Measurements from ENCODE around the gene ITPRID2.

Gene ITPRID2

GRCh38 chr2:181853696-181854095 lies 37.8 kb upstream of the ITPRID2 start:
- Histone ChIP-seq H3K36me3 (ENCODE audit: control insufficient read depth, insufficient read depth, low read length) (no peaks in the 10 kb centered on the region), H3K27ac (no peak overlapping the region), H3K4me2 (ENCODE audit: low read length) (no peak overlapping the region), H3K4me3 (ENCODE audit: low read depth, low read length) (no peak overlapping the region), H3K4me1 (no peaks in the 10 kb centered on the region), H3K79me2 (no peaks in the 10 kb centered on the region), H2AFZ (no peak overlapping the region), H3K9me3 (ENCODE audit: control insufficient read depth, low read length) (no peaks in the 10 kb centered on the region), H3K9ac (no peak overlapping the region), H3K27me3 (ENCODE audit: control insufficient read depth, insufficient read depth, low read length) (no peaks in the 10 kb centered on the region)
- TF ChIP-seq CTCF (IDR thresholded peaks at IDR 0.05): no peak

- Histone ChIP-seq H3K4me3 (ENCODE audit: low read depth, low read length) (no peak overlapping the region), H3K79me2 (no peaks in the 10 kb centered on the region), H3K27ac (no peak overlapping the region), H3K9ac (no peak overlapping the region), H2AFZ (no peak overlapping the region), H3K4me1 (no peaks in the 10 kb centered on the region), H3K36me3 (ENCODE audit: control insufficient read depth, insufficient read depth, low read length) (no peaks in the 10 kb centered on the region), H3K4me2 (ENCODE audit: low read length) (no peak overlapping the region), H3K27me3 (ENCODE audit: control insufficient read depth, insufficient read depth, low read length) (no peaks in the 10 kb centered on the region), H3K9me3 (ENCODE audit: control insufficient read depth, low read length) (no peaks in the 10 kb centered on the region)
- no peak for TF ChIP-seq CTCF (IDR thresholded peaks at IDR 0.05)
Measured at GRCh38 chr2:181857483-181857882, 34.0 kb upstream of the ITPRID2 start.

GRCh38 chr2:181858600-181858999 lies 32.9 kb upstream of the ITPRID2 start:
- no peak overlapping the region for H3K4me3 ChIP-seq (ENCODE audit: low read depth, low read length)
- H3K4me1 ChIP-seq: no peaks in the 10 kb centered on the region
- H3K27ac ChIP-seq: no peak overlapping the region
- no peak overlapping the region for H2AFZ ChIP-seq
- H3K9me3 ChIP-seq (ENCODE audit: control insufficient read depth, low read length): no peaks in the 10 kb centered on the region
- no peaks in the 10 kb centered on the region for H3K36me3 ChIP-seq (ENCODE audit: control insufficient read depth, insufficient read depth, low read length)
- H3K27me3 ChIP-seq (ENCODE audit: control insufficient read depth, insufficient read depth, low read length): no peaks in the 10 kb centered on the region
- H3K4me2 ChIP-seq (ENCODE audit: low read length): no peak overlapping the region
- TF ChIP-seq CTCF (IDR thresholded peaks at IDR 0.05): no peak
- no peaks in the 10 kb centered on the region for H3K79me2 ChIP-seq
- H3K9ac ChIP-seq: no peak overlapping the region

DNA sequence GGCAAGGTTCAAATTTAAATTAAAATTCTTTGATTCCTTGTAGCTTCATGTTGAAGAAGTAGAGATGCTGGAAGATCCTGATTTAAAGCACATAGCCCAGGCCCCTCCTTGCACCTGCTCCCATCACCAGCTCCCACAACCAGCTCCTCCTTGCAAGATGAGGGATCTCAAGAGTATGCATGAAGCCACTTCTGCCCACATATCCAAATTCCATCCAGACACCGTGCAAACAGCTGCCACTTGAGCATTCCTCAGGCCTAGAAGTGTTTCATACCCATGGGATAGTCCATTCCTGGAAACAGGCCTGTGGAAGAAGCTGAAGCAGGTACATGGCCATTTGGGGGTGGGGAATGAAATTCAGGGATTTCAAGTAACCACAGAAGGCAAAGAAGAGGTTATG lies 32.4 kb upstream of the ITPRID2 start:
- H3K4me3 ChIP-seq (ENCODE audit: low read depth, low read length): no peak overlapping the region
- H3K27me3 ChIP-seq (ENCODE audit: control insufficient read depth, insufficient read depth, low read length): no peaks in the 10 kb centered on the region
- no peak overlapping the region for H3K9ac ChIP-seq
- no peak overlapping the region for H3K4me2 ChIP-seq (ENCODE audit: low read length)
- H3K36me3 ChIP-seq (ENCODE audit: control insufficient read depth, insufficient read depth, low read length): no peaks in the 10 kb centered on the region
- H2AFZ ChIP-seq: no peak overlapping the region
- H3K9me3 ChIP-seq (ENCODE audit: control insufficient read depth, low read length): no peaks in the 10 kb centered on the region
- no peak for TF ChIP-seq CTCF (IDR thresholded peaks at IDR 0.05)
- H3K4me1 ChIP-seq: no peaks in the 10 kb centered on the region
- H3K79me2 ChIP-seq: no peaks in the 10 kb centered on the region
- no peak overlapping the region for H3K27ac ChIP-seq

GRCh38 chr2:181859803-181860202 lies 31.7 kb upstream of the ITPRID2 start:
- Histone ChIP-seq H3K27me3 (ENCODE audit: control insufficient read depth, insufficient read depth, low read length) (no peaks in the 10 kb centered on the region), H3K4me3 (ENCODE audit: low read depth, low read length) (no peak overlapping the region), H3K9ac (no peak overlapping the region), H3K27ac (no peak overlapping the region), H3K36me3 (ENCODE audit: control insufficient read depth, insufficient read depth, low read length) (no peaks in the 10 kb centered on the region), H3K79me2 (no peaks in the 10 kb centered on the region), H3K9me3 (ENCODE audit: control insufficient read depth, low read length) (no peaks in the 10 kb centered on the region), H3K4me2 (ENCODE audit: low read length) (no peak overlapping the region), H2AFZ (no peak overlapping the region), H3K4me1 (no peaks in the 10 kb centered on the region)
- TF ChIP-seq CTCF (IDR thresholded peaks at IDR 0.05): no peak
